Measurements from ENCODE around the gene SPTBN4. TPM values are rescaled to one million over a fixed set of nuclear protein-coding genes. Genes with fewer than 3 reads are reported as not detected.
A peak's percentile ranks its signal among the peaks of the same experiment; 100 is the strongest.
"Not testable (repeated sequence)": the region's sequence is repeated elsewhere in the genome, so short reads cannot be mapped to it uniquely, and the experiment has no call there.

The SPTBN4 gene
- polyA plus RNA-seq, 3 donors: 0.65 to 1.8 (median 1.4) TPM

- DNase-seq (ENCODE audit: low read depth in 3 of 3, low spot score in 2 of 3): no peak
Measured at GRCh38 chr19:40555978-40556689, 89.3 kb downstream of the SPTBN4 start.

- no peak for DNase-seq (ENCODE audit: low read depth in 3 of 3, low spot score in 2 of 3)
Measured at GRCh38 chr19:40556953-40557530, 90.2 kb downstream of the SPTBN4 start.

GRCh38 chr19:40559394-40559793 is 92.6 kb downstream of the SPTBN4 start:
- no peak for DNase-seq (ENCODE audit: low read depth in 3 of 3, low spot score in 2 of 3)

GRCh38 chr19:40560092-40560507 is 93.3 kb downstream of the SPTBN4 start:
- no peak for DNase-seq (ENCODE audit: low read depth in 3 of 3, low spot score in 2 of 3)

- no peak for DNase-seq (ENCODE audit: low read depth in 3 of 3, low spot score in 2 of 3)
Measured at GRCh38 chr19:40561947-40562346, 95.1 kb downstream of the SPTBN4 start.

- DNase-seq (ENCODE audit: low read depth in 3 of 3, low spot score in 2 of 3): not testable (repeated sequence)
Measured at GRCh38 chr19:40564535-40564934, 97.7 kb downstream of the SPTBN4 start.

- DNase-seq (ENCODE audit: low read depth in 3 of 3, low spot score in 2 of 3): no peak
Measured at GRCh38 chr19:40565355-40565754, 98.6 kb downstream of the SPTBN4 start.

GRCh38 chr19:40565910-40566495 is 99.2 kb downstream of the SPTBN4 start:
- no peak for DNase-seq (ENCODE audit: low read depth in 3 of 3, low spot score in 2 of 3)

- no peak for DNase-seq (ENCODE audit: low read depth in 3 of 3, low spot score in 2 of 3)
Measured at GRCh38 chr19:40567040-40567749, 100.4 kb downstream of the SPTBN4 start.

GRCh38 chr19:40567750-40568494 is 101.1 kb downstream of the SPTBN4 start:
- DNase-seq (ENCODE audit: low read depth in 3 of 3, low spot score in 2 of 3): no peak

GRCh38 chr19:40570313-40571004 is 103.7 kb downstream of the SPTBN4 start:
- DNase-seq (ENCODE audit: low read depth in 3 of 3, low spot score in 2 of 3): peak; percentile 85 to 93 (median 91)

GRCh38 chr19:40571005-40571318 is 104.2 kb downstream of the SPTBN4 start:
- DNase-seq (ENCODE audit: low read depth in 3 of 3, low spot score in 2 of 3): no peak

GRCh38 chr19:40571831-40572495 is 105.2 kb downstream of the SPTBN4 start:
- DNase-seq (ENCODE audit: low read depth in 3 of 3, low spot score in 2 of 3): no peak

- no peak for DNase-seq (ENCODE audit: low read depth in 3 of 3, low spot score in 2 of 3)
Measured at GRCh38 chr19:40575326-40575725, 108.5 kb downstream of the SPTBN4 start.

- DNase-seq (ENCODE audit: low read depth in 3 of 3, low spot score in 2 of 3): no peak
Measured at GRCh38 chr19:40576151-40576584, 109.4 kb downstream of the SPTBN4 start.

- DNase-seq (ENCODE audit: low read depth in 3 of 3, low spot score in 2 of 3): peak; percentile 83 to 92 (median 83)
Measured at GRCh38 chr19:40576585-40577451, 110.0 kb downstream of the SPTBN4 start, which contains the start of gene SHKBP1. Gene SHKBP1 (plus strand): TSS chr19:40576873. CDS start chr19:40576900, 27 bp downstream.

- DNase-seq (ENCODE audit: low read depth in 3 of 3, low spot score in 2 of 3): no peak
Measured at GRCh38 chr19:40578442-40578908, 111.7 kb downstream of the SPTBN4 start.

GRCh38 chr19:40580619-40581018 is 113.8 kb downstream of the SPTBN4 start:
- no peak for DNase-seq (ENCODE audit: low read depth in 3 of 3, low spot score in 2 of 3)
